Omental fat pad (tissue), 4 donors: ENCODE results near the gene ABCA13. TPM values are rescaled to one million over a fixed set of nuclear protein-coding genes. Genes with fewer than 3 reads are reported as not detected.

Source experiments
- ATAC-seq: fragments of 150-250 bp; one replicate; pipeline ENCODE4 v1.9.1; 2016; ENCODE audit warnings: mild to moderate bottlenecking, moderate library complexity; ENCODE audit not compliant: low FRiP score
- DNase-seq: peaks from one replicate; pipeline ENCODE4 v3.0.0-alpha.2; 2019; ENCODE audit warnings: low spot score
- total RNA-seq, 4 donors: library from RNA; depleted of rRNA; stranded (reverse); fragments of >200 nt; gene quantifications; one replicate each; pipeline ENCODE4 v1.1.0, GENCODE V29; 2016
- TF ChIP-seq, protein P1 (sequence below), 3 donors: fragments of 450-650 bp; IDR thresholded peaks; one replicate each; pipeline ENCODE4 v1.5.1; 2016 to 2017; ENCODE audit warnings: antibody characterized with exemption in 3 of 3, mild to moderate bottlenecking in 3 of 3, moderate library complexity in 2 of 3

The ABCA13 gene
- total RNA-seq, 4 donors from 2014 or later, result 0.13 to 0.37 (median 0.16) TPM; not detected in 1

DNA sequence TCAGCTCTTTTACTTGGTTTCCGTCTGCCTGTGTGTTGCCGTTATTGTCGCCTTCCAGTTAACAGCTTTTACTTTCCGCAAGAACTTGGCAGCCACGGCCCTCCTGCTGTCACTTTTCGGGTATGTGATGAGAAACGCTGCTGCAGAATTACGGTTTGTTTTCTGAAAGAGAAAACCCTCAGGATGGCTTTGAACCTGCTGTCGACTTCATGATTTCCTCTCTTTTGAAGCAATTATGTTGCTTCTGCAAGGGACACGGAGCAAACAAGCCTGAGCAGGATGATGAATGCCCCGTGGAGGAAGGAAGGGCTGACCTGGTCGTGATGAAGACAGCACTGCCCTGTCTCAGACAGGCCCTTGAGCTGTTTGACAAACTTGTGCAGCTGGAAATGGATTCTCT lies 339.8 kb downstream of the ABCA13 start:
- no peak for DNase-seq
- no peak for ATAC-seq
- TF ChIP-seq, protein P1, sequence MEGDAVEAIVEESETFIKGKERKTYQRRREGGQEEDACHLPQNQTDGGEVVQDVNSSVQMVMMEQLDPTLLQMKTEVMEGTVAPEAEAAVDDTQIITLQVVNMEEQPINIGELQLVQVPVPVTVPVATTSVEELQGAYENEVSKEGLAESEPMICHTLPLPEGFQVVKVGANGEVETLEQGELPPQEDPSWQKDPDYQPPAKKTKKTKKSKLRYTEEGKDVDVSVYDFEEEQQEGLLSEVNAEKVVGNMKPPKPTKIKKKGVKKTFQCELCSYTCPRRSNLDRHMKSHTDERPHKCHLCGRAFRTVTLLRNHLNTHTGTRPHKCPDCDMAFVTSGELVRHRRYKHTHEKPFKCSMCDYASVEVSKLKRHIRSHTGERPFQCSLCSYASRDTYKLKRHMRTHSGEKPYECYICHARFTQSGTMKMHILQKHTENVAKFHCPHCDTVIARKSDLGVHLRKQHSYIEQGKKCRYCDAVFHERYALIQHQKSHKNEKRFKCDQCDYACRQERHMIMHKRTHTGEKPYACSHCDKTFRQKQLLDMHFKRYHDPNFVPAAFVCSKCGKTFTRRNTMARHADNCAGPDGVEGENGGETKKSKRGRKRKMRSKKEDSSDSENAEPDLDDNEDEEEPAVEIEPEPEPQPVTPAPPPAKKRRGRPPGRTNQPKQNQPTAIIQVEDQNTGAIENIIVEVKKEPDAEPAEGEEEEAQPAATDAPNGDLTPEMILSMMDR (IDR thresholded peaks at IDR 0.05), result no peak

DNA sequence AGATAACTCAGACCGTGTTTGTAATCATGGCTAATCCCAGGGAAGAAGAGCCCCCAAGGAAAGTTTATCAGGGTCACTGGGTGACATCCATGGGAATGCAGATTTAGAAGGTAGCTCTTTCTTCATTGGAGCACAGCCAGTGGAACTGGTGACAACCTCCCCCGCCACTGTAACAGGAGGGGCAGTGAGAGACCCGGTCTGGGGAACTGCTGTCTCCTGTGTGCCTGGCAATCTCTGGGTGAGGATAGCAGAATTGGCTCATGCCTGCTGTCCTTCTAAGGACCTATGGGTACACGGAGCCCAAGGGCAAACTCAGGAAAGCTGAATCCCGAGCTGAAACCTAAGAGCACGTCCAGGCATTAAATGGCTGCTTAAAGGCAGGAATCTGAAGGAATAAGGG lies 341.6 kb downstream of the ABCA13 start:
- TF ChIP-seq, protein P1 (IDR thresholded peaks at IDR 0.05), result no peak
- ATAC-seq, result no peak
- no peak for DNase-seq

DNA sequence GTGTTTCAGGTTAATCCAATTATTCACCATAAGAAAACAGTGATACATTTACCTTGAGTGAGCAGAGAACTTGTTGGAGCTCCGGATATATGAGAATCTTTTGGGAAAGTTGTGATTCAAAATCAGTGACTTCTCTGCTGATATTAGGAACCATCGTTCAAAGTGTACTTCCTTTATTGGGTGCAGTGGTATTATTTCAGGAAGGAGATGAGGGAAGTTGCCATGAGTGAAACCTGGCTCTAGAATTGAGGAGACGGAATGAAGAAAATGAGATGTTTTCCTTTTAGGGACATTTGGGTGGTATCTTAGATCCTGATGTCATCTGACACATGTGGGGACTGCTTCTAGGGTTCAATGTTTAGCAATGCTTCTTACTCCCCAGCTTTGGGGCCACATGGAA lies 343.9 kb downstream of the ABCA13 start:
- ATAC-seq (no peak), DNase-seq (no peak)
- TF ChIP-seq, protein P1 (IDR thresholded peaks at IDR 0.05), result no peak

DNA sequence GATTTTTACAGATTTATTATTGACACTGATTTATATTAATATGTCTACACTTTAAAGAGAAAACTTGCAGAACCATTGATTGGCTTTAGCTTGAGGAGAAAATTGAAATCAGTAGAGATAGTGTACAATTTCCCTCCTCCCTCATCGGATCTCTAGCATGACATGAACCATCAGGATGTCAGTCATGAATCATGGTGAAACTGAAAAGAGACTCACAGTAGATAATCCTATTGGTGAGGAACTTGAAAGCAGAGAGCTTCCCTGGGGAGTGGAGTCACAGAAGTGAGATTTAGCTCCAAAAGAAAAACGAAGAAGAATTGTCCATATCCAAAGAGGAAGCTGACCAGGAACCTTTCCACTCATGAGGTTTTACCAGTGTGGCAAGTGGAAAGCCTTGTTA lies 346.8 kb downstream of the ABCA13 start:
- DNase-seq (no peak), ATAC-seq (no peak)
- TF ChIP-seq, protein P1 (IDR thresholded peaks at IDR 0.05), result no peak

DNA sequence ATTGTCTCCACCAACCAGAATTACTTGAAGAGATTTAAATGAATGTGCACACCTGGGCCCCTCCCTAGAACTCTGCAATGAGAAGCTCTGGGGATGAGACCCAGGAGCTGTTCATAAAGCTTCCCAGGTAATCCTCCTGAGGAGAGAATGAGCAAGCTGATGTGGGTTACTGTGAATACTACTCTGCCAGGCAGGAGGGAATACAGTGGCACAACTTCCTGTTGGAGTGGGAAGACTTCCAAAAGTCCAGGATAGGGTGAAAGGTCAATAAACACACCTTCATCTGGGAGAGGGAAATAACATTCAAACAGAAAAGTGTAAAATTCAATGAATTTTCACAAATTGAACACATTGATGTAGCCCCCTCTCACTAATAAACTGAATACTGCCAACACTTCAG lies 351.4 kb downstream of the ABCA13 start:
- no peak for ATAC-seq
- no peak for DNase-seq
- TF ChIP-seq, protein P1 (IDR thresholded peaks at IDR 0.05), result no peak

DNA sequence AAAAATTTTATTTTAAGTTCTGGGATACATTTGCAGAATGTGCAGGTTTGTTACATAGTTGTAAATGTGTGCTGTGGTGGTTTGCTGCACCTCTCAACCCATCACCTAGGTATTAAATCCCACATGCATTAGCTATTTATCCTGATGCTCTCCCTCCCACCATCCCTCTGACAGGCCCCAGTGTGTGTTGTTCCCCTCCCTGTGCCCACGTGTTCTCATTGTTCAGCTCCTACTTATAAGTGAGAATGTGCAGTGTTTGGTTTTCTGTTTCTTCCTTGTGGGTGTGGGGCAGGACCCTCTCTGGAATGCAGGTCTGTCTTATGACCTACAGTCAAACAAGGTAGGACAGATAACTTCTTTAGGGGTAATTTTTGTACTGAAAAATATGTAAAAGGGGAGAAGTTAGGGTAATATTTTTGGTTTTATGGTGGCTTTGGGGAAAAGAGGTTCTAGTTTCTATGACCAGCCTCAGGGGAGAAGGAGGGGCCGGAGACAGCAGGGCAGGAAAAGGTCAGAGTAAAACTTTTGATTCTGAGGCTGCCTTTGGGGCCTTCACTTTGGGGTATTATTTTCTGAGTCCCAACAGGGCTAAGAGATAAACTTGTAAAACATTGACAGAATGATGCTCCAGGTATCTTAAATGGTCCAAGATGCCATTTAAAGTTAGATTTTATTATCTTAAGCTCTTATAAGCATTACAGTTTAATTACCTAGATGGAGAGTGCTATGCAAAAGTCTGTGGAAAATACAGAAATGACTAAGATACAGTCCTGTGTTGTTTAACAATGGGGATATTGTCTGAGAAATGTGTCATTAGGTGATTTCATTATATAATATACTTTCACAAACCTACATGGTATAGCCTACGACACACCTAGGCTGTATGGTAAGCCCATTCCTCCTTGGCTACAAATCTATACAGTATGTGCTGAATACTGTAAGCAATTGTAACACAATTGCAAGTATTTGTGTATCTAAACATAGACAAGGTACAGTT lies 354.8 kb downstream of the ABCA13 start:
- DNase-seq (no peak), ATAC-seq (no peak)
- TF ChIP-seq, protein P1 (IDR thresholded peaks at IDR 0.05), result no peak

DNA sequence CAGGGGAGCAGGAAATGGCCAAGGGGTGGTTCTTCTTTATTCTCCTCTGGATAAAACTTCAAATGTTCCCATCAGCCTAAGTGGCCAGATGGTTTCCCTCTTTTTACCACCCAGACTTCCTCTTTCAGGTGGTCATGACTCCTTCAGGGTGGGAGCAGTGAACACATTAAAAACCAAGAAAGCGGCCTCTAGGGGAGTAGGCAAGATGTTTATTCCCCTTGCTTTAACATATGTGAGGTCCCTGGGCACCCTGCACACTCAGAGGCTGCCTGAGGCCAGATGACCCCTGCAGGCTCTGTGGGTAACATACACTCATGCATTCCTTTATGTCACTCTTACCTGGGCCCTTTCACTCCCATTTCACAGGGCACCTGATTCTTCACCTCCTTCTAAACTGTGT lies 357.4 kb downstream of the ABCA13 start:
- TF ChIP-seq, protein P1 (IDR thresholded peaks at IDR 0.05), result no peak
- no peak for ATAC-seq
- DNase-seq, result no peak
